HepG2 (cell line): ENCODE data around the gene TRMT1. TPM values are rescaled to one million over a fixed set of nuclear protein-coding genes. Genes with fewer than 3 reads are reported as not detected.

Experiments
- CBX2 ChIP-seq, 2 experiments: fragments of 200-600 bp in 1 of 2; sonication (generic); formaldehyde crosslinking in 1 of 2; IDR thresholded peaks; 2 replicates each; pipeline versions ENCODE4 v1.7.0 to v1.8.1; 2018 to 2022; ENCODE audit warnings: low read depth in 2 of 2, low read length in 1 of 2, mild to moderate bottlenecking in 1 of 2, missing genetic modification reagents in 1 of 2
- CREB1 ChIP-seq, 2 experiments: fragments of 450-650 bp in 1 of 2; IDR thresholded peaks; 2 replicates each; pipeline ENCODE4 v1.6.1; 2016 to 2017; ENCODE audit warnings: control low read depth in 1 of 2, mild to moderate bottlenecking in 1 of 2, missing compliant biosample characterization in 1 of 2, missing genetic modification characterization in 1 of 2
- EZH2 ChIP-seq: conservative IDR thresholded peaks from 2 replicates; pipeline ENCODE4 v1.6.1; 2012; ENCODE audit warnings: mild to moderate bottlenecking, low read depth, low read length, moderate library complexity
- MED13 ChIP-seq: sonication (generic); formaldehyde crosslinking; IDR thresholded peaks from 2 replicates; pipeline ENCODE4 v1.5.0; 2020; ENCODE audit warnings: missing genetic modification reagents
- NAIF1 ChIP-seq: sonication (generic); formaldehyde crosslinking; IDR thresholded peaks from 2 replicates; pipeline ENCODE4 v1.5.0; 2020; ENCODE audit warnings: mild to moderate bottlenecking, missing genetic modification reagents, borderline replicate concordance
- RELA ChIP-seq: sonication (generic); formaldehyde crosslinking; IDR thresholded peaks from 2 replicates; pipeline ENCODE4 v1.4.0; 2020; ENCODE audit warnings: missing genetic modification reagents
- SIN3B ChIP-seq: fragments of 150-350 bp; IDR thresholded peaks from 2 replicates; pipeline ENCODE4 v1.6.1; 2014; ENCODE audit warnings: low read length
- ZFY ChIP-seq: sonication (generic); formaldehyde crosslinking; IDR thresholded peaks from 2 replicates; pipeline ENCODE4 v1.4.0; 2020; ENCODE audit warnings: missing genetic modification reagents
- ZNF143 ChIP-seq: sonication (generic); formaldehyde crosslinking; IDR thresholded peaks from 2 replicates; pipeline ENCODE4 v1.4.0; 2020; ENCODE audit warnings: missing genetic modification reagents
- ZNF720 ChIP-seq: sonication (generic); formaldehyde crosslinking; IDR thresholded peaks from 2 replicates; pipeline ENCODE4 v1.4.0; 2020; ENCODE audit warnings: missing genetic modification reagents
- ZSCAN31 ChIP-seq: sonication (generic); formaldehyde crosslinking; IDR thresholded peaks from 2 replicates; pipeline ENCODE4 v1.5.0; 2020; ENCODE audit warnings: low read depth, mild to moderate bottlenecking, missing genetic modification reagents
- polyA plus RNA-seq, 8 experiments: library from polyadenylated mRNA; depleted of rRNA in 3 of 8; stranded (reverse) in 7 of 8; unstranded in 1 of 8; fragments of >200 nt; fragmentation: Illumina TruSeq in 4 of 8; extraction: Trizol in 4 of 8; gene quantifications; 2 replicates each; pipeline versions ENCODE4 v1.2.1 to v1.2.3, GENCODE V29; 2011 to 2016; ENCODE audit warnings: low read depth in 4 of 8, missing spikeins in 1 of 8, mixed read lengths in 1 of 8; ENCODE audit not compliant: insufficient read depth in 1 of 8
- total RNA-seq, 5 experiments: library from RNA; depleted of rRNA; stranded (reverse); fragments of >200 nt; fragmentation: Illumina TruSeq; extraction: Trizol; gene quantifications; 2 replicates each; pipeline ENCODE4 v1.2.3, GENCODE V29; 2016; ENCODE audit warnings: low read depth in 1 of 5
- TF ChIP-seq, protein P1 (sequence below): sonication (generic); formaldehyde crosslinking; IDR thresholded peaks from 2 replicates; pipeline ENCODE4 v1.4.0; 2020; ENCODE audit warnings: mild to moderate bottlenecking, low read depth, missing genetic modification reagents
- TF ChIP-seq, protein P2 (sequence below): sonication (generic); formaldehyde crosslinking; IDR thresholded peaks from 2 replicates; pipeline ENCODE4 v1.8.0; 2022; ENCODE audit warnings: mild to moderate bottlenecking, missing genetic modification reagents, borderline replicate concordance
- TF ChIP-seq, protein P3 (sequence below): sonication (generic); formaldehyde crosslinking; IDR thresholded peaks from 2 replicates; pipeline ENCODE4 v1.5.0; 2020; ENCODE audit warnings: mild to moderate bottlenecking, missing genetic modification reagents, borderline replicate concordance

The TRMT1 gene
- total and polyA plus RNA-seq, 2 of the 13 experiments (the other 11 are each of a cell fraction or from before 2014, with no cell fraction given) = 35.5 to 44.1 TPM

DNA sequence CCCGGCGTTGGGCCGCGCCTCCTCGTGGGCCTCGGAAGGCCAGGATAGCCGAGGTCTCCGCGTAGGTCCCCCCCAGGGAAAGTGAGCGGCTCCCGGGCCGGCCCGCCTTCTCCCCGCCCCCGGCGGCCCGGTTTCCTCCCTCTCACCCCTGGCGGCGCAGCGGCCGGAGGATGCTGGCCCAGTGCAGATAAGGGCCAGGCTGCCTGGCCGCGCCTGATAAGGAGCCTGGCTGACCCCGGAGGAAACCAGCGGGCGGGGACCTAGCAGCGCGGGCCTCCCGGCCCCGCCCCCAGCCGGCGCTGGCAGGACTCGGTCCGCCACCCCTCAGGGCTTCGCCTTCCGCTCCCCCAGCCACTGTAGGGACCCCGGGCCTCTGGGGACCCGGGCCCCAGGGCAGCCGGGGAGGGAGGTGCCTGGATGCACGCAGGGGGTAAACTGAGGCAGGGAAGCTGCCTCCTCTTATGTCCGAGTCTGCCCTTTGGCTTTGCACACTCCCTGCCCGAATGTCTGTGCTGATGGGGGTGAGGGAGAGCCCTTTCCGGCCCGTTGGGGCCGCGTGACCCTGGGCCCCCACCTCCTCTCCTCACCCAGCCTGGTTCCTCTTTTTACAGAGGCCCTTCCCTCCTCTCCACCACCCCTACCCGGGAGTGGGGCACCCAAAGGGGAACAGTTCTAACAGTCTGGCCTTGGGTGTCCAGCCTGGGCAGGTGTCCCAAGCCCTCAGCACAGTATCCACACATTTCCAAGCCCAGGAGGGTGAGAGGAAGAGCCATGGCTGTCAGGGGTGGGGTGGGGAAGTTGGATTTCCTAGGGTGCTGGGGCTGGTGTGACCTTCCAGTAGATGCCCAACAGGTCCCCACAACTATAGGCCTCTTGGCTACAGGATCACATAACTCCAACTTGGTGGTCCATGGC lies 13.6 kb downstream of the TRMT1 start, which contains the start of gene LYL1 (continued):
- no peak for TF ChIP-seq CBX2 (IDR thresholded peaks at IDR 0.05; ENCODE audit: low read depth, low read length)
- no peak for TF ChIP-seq CBX2 (CRISPR knock-in tag; IDR thresholded peaks at IDR 0.05; ENCODE audit: low read depth)
- TF ChIP-seq, protein P1, sequence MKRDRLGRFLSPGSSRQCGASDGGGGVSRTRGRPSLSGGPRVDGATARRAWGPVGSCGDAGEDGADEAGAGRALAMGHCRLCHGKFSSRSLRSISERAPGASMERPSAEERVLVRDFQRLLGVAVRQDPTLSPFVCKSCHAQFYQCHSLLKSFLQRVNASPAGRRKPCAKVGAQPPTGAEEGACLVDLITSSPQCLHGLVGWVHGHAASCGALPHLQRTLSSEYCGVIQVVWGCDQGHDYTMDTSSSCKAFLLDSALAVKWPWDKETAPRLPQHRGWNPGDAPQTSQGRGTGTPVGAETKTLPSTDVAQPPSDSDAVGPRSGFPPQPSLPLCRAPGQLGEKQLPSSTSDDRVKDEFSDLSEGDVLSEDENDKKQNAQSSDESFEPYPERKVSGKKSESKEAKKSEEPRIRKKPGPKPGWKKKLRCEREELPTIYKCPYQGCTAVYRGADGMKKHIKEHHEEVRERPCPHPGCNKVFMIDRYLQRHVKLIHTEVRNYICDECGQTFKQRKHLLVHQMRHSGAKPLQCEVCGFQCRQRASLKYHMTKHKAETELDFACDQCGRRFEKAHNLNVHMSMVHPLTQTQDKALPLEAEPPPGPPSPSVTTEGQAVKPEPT (CRISPR knock-in tag) = no peak
- no peak for TF ChIP-seq MED13 (CRISPR knock-in tag)
- TF ChIP-seq RELA (CRISPR knock-in tag) = no peak
- TF ChIP-seq, protein P2, sequence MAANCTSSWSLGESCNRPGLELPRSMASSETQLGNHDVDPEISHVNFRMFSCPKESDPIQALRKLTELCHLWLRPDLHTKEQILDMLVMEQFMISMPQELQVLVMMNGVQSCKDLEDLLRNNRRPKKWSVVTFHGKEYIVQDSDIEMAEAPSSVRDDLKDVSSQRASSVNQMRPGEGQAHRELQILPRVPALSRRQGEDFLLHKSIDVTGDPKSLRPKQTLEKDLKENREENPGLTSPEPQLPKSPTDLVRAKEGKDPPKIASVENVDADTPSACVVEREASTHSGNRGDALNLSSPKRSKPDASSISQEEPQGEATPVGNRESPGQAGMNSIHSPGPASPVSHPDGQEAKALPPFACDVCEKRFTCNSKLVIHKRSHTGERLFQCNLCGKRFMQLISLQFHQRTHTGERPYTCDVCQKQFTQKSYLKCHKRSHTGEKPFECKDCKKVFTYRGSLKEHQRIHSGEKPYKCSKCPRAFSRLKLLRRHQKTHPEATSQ (CRISPR knock-in tag) = no peak
- no peak for TF ChIP-seq EZH2
- no peak for TF ChIP-seq ZNF720 (CRISPR knock-in tag)
- no peak for TF ChIP-seq NAIF1 (CRISPR knock-in tag)
- peak; percentile 84 for TF ChIP-seq ZFY (CRISPR knock-in tag)
- no peak for TF ChIP-seq SIN3B
- TF ChIP-seq ZNF143 (CRISPR knock-in tag) = no peak
- TF ChIP-seq, protein P3, sequence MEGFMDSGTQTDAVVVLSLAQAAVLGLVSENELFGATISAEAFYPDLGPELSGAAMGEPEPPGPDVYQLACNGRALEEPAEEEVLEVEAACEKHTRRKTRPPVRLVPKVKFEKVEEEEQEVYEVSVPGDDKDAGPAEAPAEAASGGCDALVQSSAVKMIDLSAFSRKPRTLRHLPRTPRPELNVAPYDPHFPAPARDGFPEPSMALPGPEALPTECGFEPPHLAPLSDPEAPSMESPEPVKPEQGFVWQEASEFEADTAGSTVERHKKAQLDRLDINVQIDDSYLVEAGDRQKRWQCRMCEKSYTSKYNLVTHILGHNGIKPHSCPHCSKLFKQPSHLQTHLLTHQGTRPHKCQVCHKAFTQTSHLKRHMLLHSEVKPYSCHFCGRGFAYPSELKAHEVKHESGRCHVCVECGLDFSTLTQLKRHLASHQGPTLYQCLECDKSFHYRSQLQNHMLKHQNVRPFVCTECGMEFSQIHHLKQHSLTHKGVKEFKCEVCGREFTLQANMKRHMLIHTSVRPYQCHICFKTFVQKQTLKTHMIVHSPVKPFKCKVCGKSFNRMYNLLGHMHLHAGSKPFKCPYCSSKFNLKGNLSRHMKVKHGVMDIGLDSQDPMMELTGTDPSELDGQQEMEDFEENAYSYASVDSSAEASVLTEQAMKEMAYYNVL (CRISPR knock-in tag) = no peak
- TF ChIP-seq CREB1 (IDR thresholded peaks at IDR 0.05) = no peak
- TF ChIP-seq CREB1 (CRISPR knock-in tag; IDR thresholded peaks at IDR 0.05) = no peak
- no peak for TF ChIP-seq ZSCAN31 (CRISPR knock-in tag)
